Embryonic facial prominence (tissue), 1 donor: ENCODE data around the gene ANTXRL.
"Not testable (repeated sequence)": the region's sequence is repeated elsewhere in the genome, so short reads cannot be mapped to it uniquely, and the experiment has no call there.

Source experiments
- DNase-seq: peaks from one replicate; pipeline ENCODE4 v3.0.0-alpha.2; 2016; ENCODE audit errors: extremely low spot score

The ANTXRL gene

DNA sequence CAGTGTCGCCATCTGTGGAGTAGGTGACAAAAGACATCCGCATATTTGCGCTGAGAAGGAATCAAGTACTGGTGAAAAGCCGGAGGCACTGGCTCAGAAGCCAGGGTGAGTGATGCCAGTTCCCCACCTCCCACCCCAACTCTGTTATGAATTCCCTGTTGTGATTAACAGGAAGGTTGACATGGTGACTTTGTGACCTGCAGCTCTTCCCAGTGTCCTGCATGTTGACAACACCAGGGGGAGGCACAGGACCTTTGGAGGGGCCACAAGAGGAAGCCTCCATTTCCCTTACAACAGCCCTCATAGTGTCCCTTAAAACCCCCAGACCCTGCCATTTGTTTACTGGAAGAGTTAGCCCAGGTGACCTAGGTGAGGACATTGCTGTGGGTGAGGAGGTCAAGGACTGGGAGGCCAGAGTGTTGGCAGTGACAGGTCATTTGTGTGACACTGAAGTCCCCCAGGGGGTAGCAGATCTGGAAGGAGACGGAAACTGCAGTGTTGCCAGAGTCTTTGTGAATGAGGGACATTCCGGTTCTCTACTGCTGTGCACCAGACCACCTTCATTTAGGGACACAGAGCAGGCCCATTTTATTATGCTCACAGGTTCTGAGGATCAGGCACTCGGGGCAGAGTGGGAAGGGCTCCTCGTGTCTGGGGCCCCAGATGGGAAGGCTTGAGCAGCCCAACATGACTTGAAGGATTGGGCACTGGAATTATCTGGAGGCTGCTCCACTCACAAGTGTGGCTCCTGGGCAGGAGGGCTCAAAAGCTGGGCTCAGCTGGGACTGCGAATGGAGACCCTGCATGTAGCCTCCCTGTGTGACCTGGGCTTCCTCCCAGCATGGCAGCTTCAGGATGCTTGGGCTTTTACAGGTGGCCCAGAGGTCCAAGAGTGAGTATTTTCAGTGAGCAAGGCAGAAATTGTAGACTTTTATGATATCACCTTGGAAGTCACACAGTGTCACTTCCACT lies 13.0 kb upstream of the ANTXRL start:
- DNase-seq = no peak

DNA sequence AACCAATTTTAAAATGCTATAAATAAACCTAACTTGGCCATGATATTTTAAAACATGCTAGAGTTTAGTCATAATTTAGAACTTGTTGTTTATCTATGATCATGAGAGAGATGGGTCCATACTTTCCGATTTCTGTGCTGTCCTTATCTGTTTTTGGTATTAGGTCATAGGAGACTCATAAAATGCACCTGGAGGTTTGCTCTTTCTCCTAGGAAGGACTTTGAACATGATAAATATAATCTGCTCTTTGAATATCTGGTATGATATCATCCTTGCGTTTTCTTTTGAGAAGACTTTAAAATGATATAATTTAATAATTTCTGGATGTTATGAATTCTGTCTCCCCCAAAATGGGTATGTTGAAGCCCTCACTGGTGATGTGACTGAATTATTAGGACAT lies 9.0 kb upstream of the ANTXRL start:
- DNase-seq = no peak

DNA sequence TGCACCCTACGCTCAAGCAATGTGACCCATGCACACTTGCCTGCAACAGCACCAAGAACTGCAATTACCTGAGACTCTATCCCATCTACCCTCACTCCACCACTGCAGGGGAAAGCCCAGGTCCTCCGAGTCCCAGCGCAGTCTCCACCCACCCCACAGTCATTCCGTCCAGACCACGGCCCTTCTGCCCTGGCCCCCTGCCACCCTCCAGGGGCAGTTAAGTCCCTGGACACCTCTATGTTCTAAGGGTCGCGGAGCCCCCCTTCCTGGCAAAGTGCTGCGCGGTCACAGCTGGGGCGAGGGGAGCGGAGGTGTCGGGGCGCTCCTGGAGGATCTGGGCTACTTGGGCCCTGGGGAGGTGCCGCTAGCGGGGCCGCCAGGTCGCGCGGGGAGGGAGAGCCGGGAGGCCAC lies 4.4 kb upstream of the ANTXRL start:
- not testable (repeated sequence) for DNase-seq

DNA sequence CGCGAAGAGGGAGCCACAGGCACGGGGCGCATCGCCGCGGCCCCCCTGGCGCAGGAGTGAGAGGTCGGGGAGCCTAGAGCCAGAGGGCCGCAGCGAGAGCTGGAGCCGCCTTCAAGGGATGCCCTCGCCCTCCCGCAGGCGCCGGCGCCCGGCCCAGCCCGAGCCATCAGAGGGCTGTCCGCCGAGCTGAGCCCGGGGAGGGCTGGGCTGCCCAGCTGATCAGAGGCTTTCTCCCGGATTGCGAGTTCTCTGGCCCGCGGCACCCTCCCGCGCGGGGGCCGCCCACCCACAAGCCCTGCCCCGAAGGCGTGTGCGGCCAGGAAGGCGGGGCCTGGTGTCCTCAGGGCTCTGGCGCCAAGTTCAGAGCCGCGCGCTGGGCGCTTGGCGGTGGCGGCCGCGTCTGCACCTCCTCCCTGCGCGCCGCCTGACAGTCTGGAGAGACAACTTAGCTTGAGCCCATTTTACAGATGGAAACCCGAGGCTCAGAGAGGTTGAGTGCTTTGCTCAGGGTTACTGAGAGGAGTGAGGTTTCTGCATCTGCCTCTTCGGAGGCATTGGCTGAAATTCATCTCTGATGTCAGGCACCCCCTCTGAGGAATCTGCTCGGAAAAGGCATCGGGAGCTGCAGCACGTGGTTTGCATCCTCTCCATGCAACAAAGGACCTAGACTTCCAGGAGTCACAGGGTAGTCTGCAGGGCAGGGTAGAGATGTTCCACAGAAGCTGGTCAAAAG lies 3.8 kb upstream of the ANTXRL start:
- no peak for DNase-seq

DNA sequence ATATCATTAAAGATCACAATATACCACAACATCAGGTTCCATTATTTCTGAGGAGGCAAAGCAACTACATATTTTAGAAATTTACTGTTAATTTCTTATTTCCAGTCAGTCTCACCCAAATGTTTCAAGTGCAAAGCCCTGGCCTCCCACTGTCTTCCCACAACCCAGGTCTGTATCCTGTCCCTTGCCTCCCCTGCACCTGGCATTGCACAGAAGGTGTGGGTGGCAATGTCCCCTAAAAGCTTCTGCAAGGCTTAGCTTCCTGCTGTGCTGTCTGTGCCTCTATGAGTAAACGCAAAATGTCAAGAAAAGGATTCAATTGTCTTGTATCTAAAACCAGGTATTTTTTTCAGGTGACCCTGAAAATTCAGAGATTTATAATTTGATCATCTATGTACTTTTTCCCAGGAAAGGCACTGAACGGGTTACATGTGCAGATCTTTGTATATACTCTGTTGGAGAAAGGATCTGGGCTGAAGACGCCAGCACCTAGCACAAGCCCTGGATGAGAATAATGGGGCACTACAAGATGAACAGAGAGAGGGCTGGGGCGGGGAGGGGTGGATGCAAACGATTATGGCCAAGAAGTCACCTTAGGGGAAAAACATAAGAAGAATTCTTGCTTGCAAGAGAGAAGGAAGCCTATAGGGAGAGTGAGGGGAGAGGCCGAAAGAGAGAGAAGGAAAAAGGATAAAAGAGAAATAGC lies 3.1 kb upstream of the ANTXRL start:
- DNase-seq = no peak

DNA sequence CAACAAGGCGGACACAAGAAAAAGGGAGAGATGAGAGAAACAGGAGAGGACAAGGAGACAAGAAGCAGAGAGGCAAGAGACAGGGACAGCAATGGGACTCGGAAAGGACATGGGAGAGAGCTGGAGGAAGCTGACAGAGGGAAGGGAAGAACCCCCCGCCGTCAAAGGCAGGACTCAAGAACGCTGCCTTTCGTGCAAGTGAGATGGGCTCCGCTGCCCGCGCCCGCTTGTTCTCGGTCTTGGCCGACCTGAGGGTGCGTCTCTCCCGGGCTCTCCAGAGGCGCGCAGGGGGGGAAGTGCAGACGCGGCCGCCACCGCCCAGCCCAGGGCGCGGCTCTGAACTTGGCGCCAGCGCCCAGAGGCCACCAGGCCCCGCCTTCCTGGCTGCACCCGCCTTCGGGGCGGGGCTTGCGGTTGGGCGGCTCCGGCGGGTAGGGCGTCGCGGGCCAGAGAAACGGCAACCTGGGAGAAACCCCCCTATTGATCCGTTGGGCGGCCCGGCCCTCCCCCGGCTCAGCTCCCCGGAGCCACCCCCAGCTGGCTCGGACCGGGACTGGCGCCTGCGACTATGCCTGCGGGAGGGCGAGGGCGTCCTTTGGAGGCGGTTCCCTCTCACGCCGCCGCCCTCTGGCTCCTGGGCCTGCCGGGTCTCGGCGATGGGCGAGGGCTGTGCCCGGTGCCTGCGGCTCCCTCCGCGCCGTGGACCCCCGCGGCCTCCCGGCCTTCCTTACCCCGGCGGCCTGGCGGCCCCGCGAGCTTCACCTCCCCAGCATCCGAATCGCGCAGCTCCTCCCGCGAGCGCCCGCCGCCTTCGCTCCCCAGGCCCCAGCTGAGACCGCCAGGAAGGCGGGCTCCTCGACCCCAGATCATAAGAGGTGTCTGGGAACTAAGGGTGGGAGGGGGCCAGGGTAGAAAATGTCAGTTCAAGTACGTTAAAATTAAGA lies 2.2 kb upstream of the ANTXRL start:
- DNase-seq = no peak

DNA sequence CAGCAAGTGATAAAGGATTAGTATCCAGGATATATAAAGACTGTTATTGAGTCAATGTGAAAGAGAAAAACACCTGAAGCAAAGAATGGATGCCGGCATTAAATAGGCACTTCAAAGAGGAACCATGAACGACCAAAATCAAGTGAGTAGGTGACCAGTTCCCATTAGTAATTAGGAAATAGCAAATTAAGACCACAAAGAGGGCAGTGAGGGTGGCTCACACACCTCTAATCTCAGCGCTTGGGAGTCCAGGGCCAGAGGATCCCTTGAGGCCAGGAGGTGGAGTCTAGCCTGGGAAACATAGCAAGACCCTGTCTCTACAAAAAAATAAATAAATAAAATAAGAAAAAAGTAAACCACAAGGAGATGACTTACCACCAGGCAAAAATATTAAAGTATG lies 1.5 kb upstream of the ANTXRL start:
- DNase-seq = no peak

DNA sequence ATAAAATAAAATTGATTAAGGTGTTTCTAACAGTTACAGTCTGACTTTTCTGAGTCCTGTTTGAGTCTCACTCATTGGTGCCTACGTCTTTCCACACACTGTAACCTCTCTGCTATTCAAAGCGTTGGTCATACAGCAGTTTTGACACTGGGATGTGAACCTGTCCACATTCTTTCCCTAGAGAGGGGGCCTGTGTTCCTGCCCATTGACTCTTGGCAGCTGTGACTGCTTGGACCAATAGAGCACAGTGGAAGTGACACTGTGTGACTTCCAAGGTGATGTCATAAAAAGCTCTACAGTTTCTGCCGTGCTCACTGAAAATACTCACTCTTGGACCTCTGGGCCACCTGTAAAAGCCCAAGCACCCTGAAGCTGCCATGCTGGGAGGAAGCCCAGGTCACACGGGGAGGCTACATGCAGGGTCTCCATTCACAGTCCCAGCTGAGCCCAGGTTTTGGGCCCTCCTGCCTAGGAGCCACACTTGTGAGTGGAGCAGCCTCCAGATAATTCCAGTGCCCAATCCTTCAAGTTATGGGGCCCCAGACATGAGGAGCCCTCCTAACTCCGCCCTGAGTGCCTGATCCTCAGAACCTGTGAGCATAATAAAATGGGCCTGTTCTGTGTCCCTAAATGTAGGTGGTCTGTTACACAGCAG lies 704 bp upstream of the ANTXRL start:
- DNase-seq = no peak

DNA sequence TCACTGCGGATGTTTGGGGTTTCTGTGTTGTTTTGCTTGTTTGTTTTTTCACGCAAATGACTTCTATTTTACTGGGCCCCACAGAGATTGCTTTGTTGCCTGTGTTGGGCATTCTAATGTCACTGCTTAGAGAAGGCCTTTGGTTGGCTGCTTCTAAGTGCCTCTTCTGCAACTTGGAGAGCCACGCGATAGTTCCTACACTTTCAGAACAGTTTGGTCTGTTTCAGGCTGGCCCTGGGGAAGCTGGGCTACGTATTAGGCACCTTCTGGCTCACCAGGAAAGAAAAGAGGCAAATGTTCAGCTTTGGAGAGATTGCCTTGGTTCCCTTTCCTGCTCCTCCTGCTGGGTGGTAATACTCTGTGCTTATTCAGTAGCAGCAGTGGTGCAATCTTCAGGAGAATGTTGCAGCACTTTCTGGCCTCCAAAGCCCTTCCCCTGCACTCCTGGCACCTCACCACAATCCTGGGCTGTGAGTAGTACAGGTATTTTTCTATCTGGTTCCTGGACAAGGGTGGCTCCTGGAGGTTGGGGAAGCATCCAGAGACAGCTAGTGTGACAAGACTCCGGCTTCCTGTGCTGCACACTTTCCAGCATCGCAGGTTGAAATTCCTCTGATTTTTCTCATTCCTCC lies 1.2 kb downstream of the ANTXRL start:
- no peak for DNase-seq

DNA sequence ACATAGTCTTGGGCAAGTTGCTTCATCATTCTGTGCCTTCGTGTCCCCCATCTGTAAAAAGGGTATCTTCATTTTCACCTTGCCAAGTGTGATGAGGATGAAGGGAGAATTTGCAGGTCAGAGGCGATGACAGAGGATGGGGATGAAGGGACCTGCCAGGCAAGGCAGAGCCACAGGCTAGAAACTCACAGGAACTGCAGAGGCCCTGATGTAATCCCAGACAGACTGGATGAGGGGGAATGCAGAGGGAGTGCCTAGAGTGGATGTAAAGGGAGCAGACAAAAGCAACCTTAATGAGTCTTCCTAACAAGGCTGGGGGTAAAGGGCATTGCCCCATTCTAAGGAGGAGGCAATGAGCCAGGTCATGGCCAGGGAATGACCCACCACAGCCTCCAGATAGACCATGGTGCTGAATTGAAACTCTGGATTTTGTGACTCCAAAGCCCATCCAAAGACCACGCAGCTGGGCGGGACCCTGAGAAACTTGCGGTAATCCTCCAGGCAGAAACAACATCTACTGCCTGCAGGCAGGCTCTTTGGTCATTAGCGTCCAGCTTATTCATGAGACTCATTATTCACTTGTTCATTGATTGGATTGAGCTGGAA lies 1.9 kb downstream of the ANTXRL start:
- DNase-seq = no peak

DNA sequence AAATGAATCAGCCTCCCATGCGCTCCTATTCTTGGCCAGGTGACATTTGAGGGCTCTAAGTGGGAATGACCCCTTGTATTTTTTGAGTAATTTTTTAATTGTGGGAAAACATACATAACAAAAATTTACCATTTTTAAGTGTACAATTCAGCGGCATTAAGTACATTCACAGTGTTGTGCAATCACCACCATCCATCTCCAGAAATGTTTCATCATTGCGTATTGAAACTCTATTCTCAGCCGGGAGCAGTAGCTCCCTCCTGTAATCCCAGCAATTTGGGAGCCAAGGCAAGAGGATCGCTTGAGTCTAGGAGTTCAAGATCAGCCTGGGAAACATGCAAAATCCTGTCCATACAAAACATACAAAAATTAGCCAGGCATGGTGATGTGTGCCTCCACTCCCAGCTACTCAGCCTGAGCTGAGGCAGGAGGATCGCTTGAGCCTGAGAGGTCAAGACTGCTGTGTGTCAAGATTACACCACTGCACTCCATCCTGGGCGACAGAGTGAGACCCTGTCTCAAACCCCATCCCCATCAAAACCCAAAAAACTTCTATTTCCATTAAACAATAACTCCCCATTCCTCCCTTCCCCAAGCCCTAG lies 2.5 kb downstream of the ANTXRL start:
- DNase-seq = no peak

DNA sequence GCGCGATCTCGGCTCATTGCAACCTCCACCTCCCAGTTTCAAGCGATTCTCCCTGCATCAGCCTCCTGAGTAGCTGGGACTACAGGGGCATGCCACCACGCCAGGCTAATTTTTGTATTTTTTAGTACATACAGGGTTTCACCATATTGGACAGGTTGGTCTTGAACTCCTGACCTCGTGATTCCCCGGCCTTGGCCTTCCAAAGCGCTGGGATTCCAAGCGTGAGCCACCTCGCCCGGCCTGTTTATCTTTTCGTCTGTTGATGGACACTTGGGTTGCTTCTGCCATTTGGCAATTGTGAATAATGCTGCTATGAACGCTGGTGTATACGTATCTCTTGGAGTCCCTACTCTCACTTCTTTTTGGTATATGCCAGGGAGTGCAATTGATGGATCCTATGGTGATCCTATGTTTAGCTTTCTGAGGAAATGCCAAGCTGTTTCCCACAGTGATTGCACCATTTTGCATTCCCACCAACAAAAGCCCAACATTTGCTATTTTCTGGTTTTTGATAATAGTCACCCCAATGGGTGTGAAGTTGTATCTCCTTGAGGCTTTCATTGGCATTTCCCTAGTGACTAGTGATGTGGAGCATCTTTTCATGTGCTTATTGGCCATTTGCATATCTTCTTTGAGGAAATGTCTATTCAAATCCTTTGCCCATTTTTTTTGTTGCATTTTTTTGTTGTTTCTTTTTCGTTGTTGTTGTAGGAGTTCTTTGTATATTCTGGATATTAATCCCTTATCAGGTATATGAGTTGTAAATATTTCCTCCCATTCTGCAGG lies 3.5 kb downstream of the ANTXRL start:
- DNase-seq = no peak

DNA sequence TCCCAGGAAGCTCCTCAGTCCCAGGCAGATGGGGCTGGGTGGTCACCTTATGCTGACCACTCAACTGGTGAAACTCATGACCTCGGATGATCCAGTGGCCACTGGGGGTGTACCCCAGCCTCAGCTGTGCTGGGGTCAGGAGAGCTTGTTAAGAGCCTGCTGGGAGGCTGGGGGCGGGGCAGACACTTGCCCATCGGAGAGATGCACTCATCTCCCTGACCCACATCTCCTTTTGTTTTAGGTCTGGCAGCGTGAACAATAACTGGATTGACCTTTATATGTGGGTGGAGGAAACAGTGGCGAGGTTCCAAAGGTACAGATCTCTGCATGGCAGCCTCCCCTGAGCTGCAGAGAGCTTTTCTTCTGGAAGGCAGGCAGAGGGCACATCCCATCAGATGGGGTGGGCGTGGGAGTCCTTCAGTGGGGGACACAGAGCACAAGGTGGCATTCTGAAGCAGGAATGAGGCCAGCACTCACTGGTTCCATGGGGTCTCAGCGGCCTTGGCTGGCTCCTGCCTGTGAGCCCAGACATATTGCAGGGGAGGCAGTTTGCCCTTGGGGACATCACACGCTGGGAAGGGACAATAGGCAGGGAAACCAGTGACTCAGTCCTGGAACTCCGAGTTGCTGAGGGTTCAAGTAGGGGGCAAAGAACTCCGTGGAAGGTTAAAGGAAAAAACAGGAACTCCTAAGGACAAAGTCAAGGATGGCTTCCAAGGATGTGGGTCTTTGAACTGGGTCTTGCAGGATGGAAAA lies 5.2 kb downstream of the ANTXRL start:
- DNase-seq = no peak

DNA sequence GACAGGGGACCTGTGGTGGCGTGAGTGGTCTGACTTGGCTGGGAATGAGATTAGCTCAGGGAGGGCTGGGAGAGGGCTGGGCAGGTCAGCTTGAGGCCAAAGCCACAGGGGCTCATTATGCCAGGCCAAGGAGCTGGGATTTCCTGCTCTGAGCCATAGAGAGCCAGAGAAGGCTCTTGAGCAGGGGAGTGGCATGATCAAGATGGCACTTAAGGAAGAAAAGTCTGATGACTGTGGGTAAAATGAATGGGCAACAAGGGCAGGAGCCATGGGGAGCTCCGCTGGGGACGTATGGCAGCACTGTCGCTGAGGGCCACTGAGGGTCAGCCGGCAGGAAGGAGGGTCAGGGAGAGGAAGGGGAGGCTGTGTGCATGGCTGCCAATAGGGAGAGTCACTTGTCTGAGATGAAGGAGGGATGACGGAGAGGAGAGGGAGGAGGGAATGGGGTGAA lies 5.8 kb downstream of the ANTXRL start:
- DNase-seq = no peak

DNA sequence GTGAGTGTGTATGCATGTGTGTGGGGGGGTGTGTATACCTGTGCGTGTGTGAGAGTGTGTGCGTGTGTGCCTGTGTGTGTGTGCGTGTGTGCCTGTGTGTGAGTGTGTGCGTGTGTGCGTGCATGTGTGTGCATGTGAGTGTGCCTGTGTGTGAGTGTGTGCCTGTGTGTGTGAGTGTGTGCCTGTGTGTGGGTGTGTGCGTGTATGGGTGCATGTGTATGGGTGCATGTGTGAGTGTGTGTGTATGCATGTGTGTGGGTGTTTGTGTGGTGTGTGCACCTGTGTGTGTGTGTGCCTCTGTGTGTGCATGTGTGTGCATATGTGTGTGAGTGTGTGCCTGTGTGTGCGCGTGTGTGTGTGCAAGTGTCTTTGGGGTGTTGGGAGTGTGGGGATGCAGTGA lies 6.4 kb downstream of the ANTXRL start:
- no peak for DNase-seq

DNA sequence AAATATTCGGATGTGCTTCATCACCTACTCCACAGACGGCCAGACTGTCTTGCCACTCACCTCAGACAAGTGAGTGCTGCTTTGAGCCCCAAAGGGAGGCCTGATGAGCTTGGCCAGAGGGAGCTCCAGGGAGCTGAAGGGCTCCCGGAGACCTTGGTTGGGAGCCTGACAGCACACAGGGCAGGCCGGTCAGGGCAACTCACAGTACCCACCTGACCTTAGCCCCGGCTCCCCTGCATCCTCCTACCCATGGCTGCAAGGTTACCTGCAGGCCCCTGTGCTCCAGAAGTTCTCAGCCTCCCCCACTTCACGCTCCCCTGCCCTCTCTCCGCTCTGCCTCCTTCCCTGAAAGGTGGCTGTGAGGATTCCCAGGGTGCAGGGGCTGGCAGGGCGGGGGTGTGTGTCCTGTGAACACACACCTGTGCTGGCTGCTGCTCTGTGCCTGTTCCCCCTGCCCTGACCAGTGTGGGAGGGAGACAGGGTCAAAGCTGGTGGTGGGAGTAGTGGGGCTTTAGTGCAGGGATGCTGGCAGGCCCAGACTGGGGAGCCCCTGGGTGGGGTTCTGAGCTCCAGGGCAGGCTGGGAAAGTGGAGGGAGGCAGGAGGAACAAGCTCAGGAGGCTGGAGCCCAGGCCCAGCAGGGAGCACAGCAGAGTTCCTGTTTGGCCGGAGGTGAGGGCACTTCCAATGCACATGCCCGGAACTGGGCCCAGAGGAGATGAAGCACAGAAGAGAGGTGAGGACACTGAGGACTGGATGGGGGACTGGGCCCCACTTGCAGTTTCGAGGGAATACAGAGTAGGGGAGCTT lies 7.2 kb downstream of the ANTXRL start:
- no peak for DNase-seq
